GM10266 (cell line): ENCODE results near the gene PLCL1.

Source experiments
- DNase-seq: peaks from one replicate; pipeline ENCODE4 v3.0.0; 2012; ENCODE audit errors: extremely low spot score
- CTCF ChIP-seq: IDR thresholded peaks from 2 replicates; pipeline ENCODE4 v1.5.1; 2012; ENCODE audit warnings: mild to moderate bottlenecking, low read depth; ENCODE audit not compliant: control insufficient read depth, insufficient read depth; ENCODE audit errors: missing control alignments

The PLCL1 gene

GRCh38 chr2:197934261-197934933 is 130.0 kb downstream of the PLCL1 start:
- TF ChIP-seq CTCF: no peak
- no peak for DNase-seq

GRCh38 chr2:197934934-197935289 is 130.5 kb downstream of the PLCL1 start:
- DNase-seq: no peak
- TF ChIP-seq CTCF: no peak

GRCh38 chr2:197937814-197938213 is 133.4 kb downstream of the PLCL1 start:
- no peak for TF ChIP-seq CTCF
- DNase-seq: no peak

- TF ChIP-seq CTCF: no peak
- no peak for DNase-seq
These were observed 134.2 kb downstream of the PLCL1 start for GRCh38 chr2:197938555-197938954.

GRCh38 chr2:197939787-197940186 is 135.4 kb downstream of the PLCL1 start:
- TF ChIP-seq CTCF: no peak
- DNase-seq: no peak

GRCh38 chr2:197940382-197940781 is 136.0 kb downstream of the PLCL1 start:
- no peak for TF ChIP-seq CTCF
- no peak for DNase-seq

GRCh38 chr2:197941715-197942114 is 137.3 kb downstream of the PLCL1 start:
- no peak for TF ChIP-seq CTCF
- no peak for DNase-seq
